ENCODE measurements around the gene SHISA8. TPM values are rescaled to one million over a fixed set of nuclear protein-coding genes. Genes with fewer than 3 reads are reported as not detected.

The SHISA8 gene
- total RNA-seq, 1 experiment from 2014 or later: 2.4 TPM

GRCh38 chr22:41912338-41913039 is 2.4 kb downstream of the SHISA8 start:
- DNase-seq (ENCODE audit: low spot score) (no peak), ATAC-seq (no peak)
- peaks cover 31% of the 10 kb centered on the region for H3K4me1 Mint-ChIP-seq
- peaks cover 79% of the 10 kb centered on the region for H3K27me3 Mint-ChIP-seq (ENCODE audit: low read depth)
- H3K36me3 Mint-ChIP-seq: no peaks in the 10 kb centered on the region
- TF ChIP-seq ZNF671 (CRISPR knock-in tag; IDR thresholded peaks at IDR 0.05): no peak
- TF ChIP-seq CREB1 (CRISPR knock-in tag; IDR thresholded peaks at IDR 0.05): no peak
- TF ChIP-seq JAZF1 (CRISPR knock-in tag; IDR thresholded peaks at IDR 0.05): no peak
- TF ChIP-seq CDX4 (CRISPR knock-in tag; IDR thresholded peaks at IDR 0.05; ENCODE audit: borderline replicate concordance): no peak
- no peak for TF ChIP-seq MXD4 (CRISPR knock-in tag; IDR thresholded peaks at IDR 0.05; ENCODE audit: borderline replicate concordance)
- no peak for TF ChIP-seq ETV6 (CRISPR knock-in tag; IDR thresholded peaks at IDR 0.05)
- TF ChIP-seq MLX (CRISPR knock-in tag; IDR thresholded peaks at IDR 0.05): no peak
- TF ChIP-seq PREB (CRISPR knock-in tag; IDR thresholded peaks at IDR 0.05; ENCODE audit: borderline replicate concordance): no peak
- no peak for TF ChIP-seq ZNF232 (CRISPR knock-in tag; IDR thresholded peaks at IDR 0.05)
- TF ChIP-seq SMAD4 (CRISPR knock-in tag; IDR thresholded peaks at IDR 0.05): no peak
- no peak for TF ChIP-seq EMX1 (CRISPR knock-in tag; IDR thresholded peaks at IDR 0.05)
- no peak for TF ChIP-seq JUN (CRISPR knock-in tag; IDR thresholded peaks at IDR 0.05)
- TF ChIP-seq ZBTB43 (CRISPR knock-in tag; IDR thresholded peaks at IDR 0.05): no peak
- no peak for TF ChIP-seq ZNF317 (CRISPR knock-in tag; IDR thresholded peaks at IDR 0.05; ENCODE audit: borderline replicate concordance, low read depth)
- no peak for TF ChIP-seq FOXK1 (CRISPR knock-in tag; IDR thresholded peaks at IDR 0.05)
- H3K9me3 Mint-ChIP-seq: no peaks in the 10 kb centered on the region
- peak overlapping the region; percentile 57; the same call in 1 of the 2 replicates for H3K4me3 Mint-ChIP-seq
- H3K27ac Mint-ChIP-seq: no peak overlapping the region
- ChIA-PET POLR2A (interaction anchor here (1.1 kb wide), 1 partner anchor 80 kb away, joined by 3 read pairs; the partner anchor contains the start of gene SREBF2), CTCF (interaction anchor here (0.9 to 3.0 kb wide), 5 partner anchors 13 to 215 kb away, joined by 3 to 21 read pairs (median 4); partner anchors contain the start of gene TNFRSF13C)

- ChIA-PET CTCF (interaction anchor here (0.5 to 3.0 kb wide), 5 partner anchors 15 to 214 kb away, joined by 3 to 21 read pairs (median 5); partner anchors contain the start of gene TNFRSF13C), POLR2A (interaction anchor here (0.5 kb wide), 1 partner anchor 16 kb away, joined by 4 read pairs; no protein-coding TSS in a partner anchor)
- H3K4me3 Mint-ChIP-seq: peak overlapping the region; percentile 42; the same call in 1 of the 2 replicates
- DNase-seq (ENCODE audit: low spot score) (no peak), ATAC-seq (no peak)
- peaks cover 65% of the 10 kb centered on the region for H3K27me3 Mint-ChIP-seq (ENCODE audit: low read depth)
- no peaks in the 10 kb centered on the region for H3K36me3 Mint-ChIP-seq
- no peak overlapping the region for H3K27ac Mint-ChIP-seq
- H3K4me1 Mint-ChIP-seq: peaks cover 25% of the 10 kb centered on the region
- no peak for TF ChIP-seq MYBL2 (CRISPR knock-in tag; IDR thresholded peaks at IDR 0.05)
- TF ChIP-seq SP1 (CRISPR knock-in tag; conservative IDR thresholded peaks at IDR 0.05): no peak
- 0 out of 2 replicates have a peak, but pooled peaks have one; percentile 22 for TF ChIP-seq ZNF512 (CRISPR knock-in tag; IDR thresholded peaks at IDR 0.05; ENCODE audit: borderline replicate concordance)
- no peak for TF ChIP-seq ATF6 (CRISPR knock-in tag; IDR thresholded peaks at IDR 0.05)
- H3K9me3 Mint-ChIP-seq: no peaks in the 10 kb centered on the region
Observed at GRCh38 chr22:41911001-41911611, 3.8 kb downstream of the SHISA8 start.

Data from WTC11 (cell line).